ENCODE measurements around the gene MKNK2. TPM values are rescaled to one million over a fixed set of nuclear protein-coding genes. Genes with fewer than 3 reads are reported as not detected.

Gene MKNK2
- total RNA-seq, 2 donors from 2014 or later, result 69.7 to 96.3 TPM

GRCh38 chr19:1997353-1998233 is 53.5 kb downstream of the MKNK2 start:
- no peaks in the 10 kb centered on the region for H3K9me3 ChIP-seq
- peaks cover 37% of the 10 kb centered on the region for H3K36me3 ChIP-seq
- ATAC-seq (ENCODE audit: insufficient number of reproducible peaks, low FRiP score, low read depth) (no peak), DNase-seq (ENCODE audit: low spot score) (no peak)
- H3K4me3 ChIP-seq, result no peak overlapping the region
- no peak overlapping the region for H3K27ac ChIP-seq
- TF ChIP-seq, protein P1, sequence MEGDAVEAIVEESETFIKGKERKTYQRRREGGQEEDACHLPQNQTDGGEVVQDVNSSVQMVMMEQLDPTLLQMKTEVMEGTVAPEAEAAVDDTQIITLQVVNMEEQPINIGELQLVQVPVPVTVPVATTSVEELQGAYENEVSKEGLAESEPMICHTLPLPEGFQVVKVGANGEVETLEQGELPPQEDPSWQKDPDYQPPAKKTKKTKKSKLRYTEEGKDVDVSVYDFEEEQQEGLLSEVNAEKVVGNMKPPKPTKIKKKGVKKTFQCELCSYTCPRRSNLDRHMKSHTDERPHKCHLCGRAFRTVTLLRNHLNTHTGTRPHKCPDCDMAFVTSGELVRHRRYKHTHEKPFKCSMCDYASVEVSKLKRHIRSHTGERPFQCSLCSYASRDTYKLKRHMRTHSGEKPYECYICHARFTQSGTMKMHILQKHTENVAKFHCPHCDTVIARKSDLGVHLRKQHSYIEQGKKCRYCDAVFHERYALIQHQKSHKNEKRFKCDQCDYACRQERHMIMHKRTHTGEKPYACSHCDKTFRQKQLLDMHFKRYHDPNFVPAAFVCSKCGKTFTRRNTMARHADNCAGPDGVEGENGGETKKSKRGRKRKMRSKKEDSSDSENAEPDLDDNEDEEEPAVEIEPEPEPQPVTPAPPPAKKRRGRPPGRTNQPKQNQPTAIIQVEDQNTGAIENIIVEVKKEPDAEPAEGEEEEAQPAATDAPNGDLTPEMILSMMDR (IDR thresholded peaks at IDR 0.05), result no peak
- no peaks in the 10 kb centered on the region for H3K27me3 ChIP-seq (replicated peaks; ENCODE audit: insufficient read depth)
- H3K4me1 ChIP-seq (ENCODE audit: control insufficient read depth in 1 of 2, low read depth in 2 of 2), result no peaks in the 10 kb centered on the region

DNA sequence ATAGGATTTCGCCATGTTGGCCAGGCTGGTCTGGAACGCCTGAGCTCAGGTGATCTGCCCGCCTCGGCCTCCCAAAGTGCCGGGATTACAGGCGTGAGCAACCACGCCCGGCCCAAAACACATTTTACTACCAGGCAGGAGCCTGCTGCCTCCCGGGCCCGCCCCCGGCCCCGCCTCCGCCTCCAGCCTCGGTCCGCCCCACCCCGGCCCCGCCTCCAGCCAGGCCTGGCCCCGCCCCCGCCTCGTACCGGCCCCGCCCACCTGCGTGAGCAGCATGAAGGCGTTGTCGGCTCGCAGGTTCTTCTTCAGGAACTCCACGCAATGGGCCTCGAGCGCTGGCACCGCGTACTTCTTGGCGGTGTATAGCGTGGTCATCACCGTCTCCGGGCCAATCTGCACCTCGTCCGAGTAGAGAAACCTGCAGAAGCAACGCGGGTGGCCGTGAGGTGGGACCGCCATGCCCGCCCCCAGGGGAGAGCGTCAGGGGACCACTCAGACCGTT is 58.2 kb downstream of the MKNK2 start:
- H3K36me3 ChIP-seq, result peaks cover 48% of the 10 kb centered on the region
- no peak overlapping the region for H3K27ac ChIP-seq
- DNase-seq (ENCODE audit: low spot score) (no peak), ATAC-seq (ENCODE audit: insufficient number of reproducible peaks, low FRiP score, low read depth) (no peak)
- no peaks in the 10 kb centered on the region for H3K27me3 ChIP-seq (replicated peaks; ENCODE audit: insufficient read depth)
- no peaks in the 10 kb centered on the region for H3K9me3 ChIP-seq
- TF ChIP-seq, protein P1 (IDR thresholded peaks at IDR 0.05), result no peak
- no peak overlapping the region for H3K4me3 ChIP-seq
- H3K4me1 ChIP-seq (ENCODE audit: control insufficient read depth in 1 of 2, low read depth in 2 of 2), result no peaks in the 10 kb centered on the region

GRCh38 chr19:1991018-1991913 is 59.8 kb downstream of the MKNK2 start:
- no peaks in the 10 kb centered on the region for H3K27me3 ChIP-seq (replicated peaks; ENCODE audit: insufficient read depth)
- TF ChIP-seq, protein P1 (IDR thresholded peaks at IDR 0.05), result no peak
- H3K4me3 ChIP-seq, result no peak overlapping the region
- H3K9me3 ChIP-seq, result no peaks in the 10 kb centered on the region
- no peak overlapping the region for H3K27ac ChIP-seq
- peaks cover 48% of the 10 kb centered on the region for H3K36me3 ChIP-seq
- no peak for ATAC-seq (ENCODE audit: insufficient number of reproducible peaks, low FRiP score, low read depth)
- no peaks in the 10 kb centered on the region for H3K4me1 ChIP-seq (ENCODE audit: control insufficient read depth in 1 of 2, low read depth in 2 of 2)
- DNase-seq (ENCODE audit: low spot score), result no peak

GRCh38 chr19:1990230-1991017 is 60.6 kb downstream of the MKNK2 start:
- no peak for DNase-seq (ENCODE audit: low spot score)
- peaks cover 52% of the 10 kb centered on the region for H3K36me3 ChIP-seq
- ATAC-seq (ENCODE audit: insufficient number of reproducible peaks, low FRiP score, low read depth), result no peak

More at GRCh38 chr19:1990230-1991017, 60.6 kb downstream of the MKNK2 start:
- Histone ChIP-seq H3K4me3 (no peak overlapping the region), H3K27me3 (replicated peaks; ENCODE audit: insufficient read depth) (no peaks in the 10 kb centered on the region), H3K4me1 (ENCODE audit: control insufficient read depth in 1 of 2, low read depth in 2 of 2) (no peaks in the 10 kb centered on the region), H3K27ac (no peak overlapping the region), H3K9me3 (no peaks in the 10 kb centered on the region)
- TF ChIP-seq, protein P1 (IDR thresholded peaks at IDR 0.05), result no peak

Measured in thoracic aorta (tissue), 2 donors.